ENCODE results near the gene GRIFIN.

The GRIFIN gene

GRCh38 chr7:2432910-2433712, 43.1 kb downstream of the GRIFIN start:
- DNase-seq: no peak

GRCh38 chr7:2431260-2431867, 44.8 kb downstream of the GRIFIN start:
- no peak for DNase-seq

GRCh38 chr7:2425749-2426148, 50.4 kb downstream of the GRIFIN start:
- DNase-seq: no peak

Data from NCI-H1048 (cell line).